K562 (cell line): ENCODE measurements around the gene PHACTR2. TPM values are rescaled to one million over a fixed set of nuclear protein-coding genes. Genes with fewer than 3 reads are reported as not detected.

Source experiments
- ATAC-seq: fragments of 200-7000 bp; cut with Tn5 transposase; 3 replicates; pipeline ENCODE4 v1.9.1; 2020; ENCODE audit warnings: moderate library complexity
- Bru-seq: library from RNA; stranded (reverse); fragments of 400-500 nt; gene quantifications from one replicate; lab custom pipeline; 2021; lab: Mats Ljungman, UMichigan
- BruChase-seq, 2 experiments: library from RNA; stranded (reverse); fragments of 400-500 nt; gene quantifications; one replicate each; lab custom pipeline; 2021; lab: Mats Ljungman, UMichigan
- BruUV-seq: library from RNA; stranded (reverse); fragments of 400-500 nt; replicated peaks from 2 replicates; lab custom pipeline; 2021; lab: Mats Ljungman, UMichigan
- CTCF ChIA-PET: fragments of 300-600 bp; formaldehyde crosslinking; extraction: SDS; loops from one replicate; lab custom pipeline; 2021; ENCODE audit warnings: low intra/inter-chr PET ratio; lab: Yijun Ruan, JAX
- POLR2A ChIA-PET: fragments of 300-600, 350-650 bp; sonication (Branson Sonifier 250); formaldehyde crosslinking; extraction: SDS; loops from one replicate; lab custom pipeline; 2021; ENCODE audit warnings: antibody characterized with exemption, inconsistent platforms; lab: Yijun Ruan, JAX
- DNase-seq, 4 experiments: peaks; one replicate each; pipeline versions ENCODE4 v3.0.0 to v3.0.0-alpha.2; 2011 to 2018; ENCODE audit warnings: low spot score in 3 of 4, mixed read lengths in 3 of 4; ENCODE audit errors: extremely low read depth in 1 of 4
- FAIRE-seq: peaks from 2 replicates; lab custom pipeline; 2011; peaks lifted over from hg19 to GRCh38; lab: Jason Lieb, UNC
- H2AFZ ChIP-seq: 2 replicates; pipeline ENCODE4 v1.6.0; 2011; ENCODE audit warnings: low read depth, low read length, control low read depth, inconsistent platforms
- H3K27ac ChIP-seq: fragments of 200-600 bp; 3 replicates; pipeline ENCODE4 v1.8.0; 2011; ENCODE audit warnings: low read depth, mild to moderate bottlenecking, control low read depth, inconsistent platforms, low read length, moderate library complexity, mixed read lengths; ENCODE audit errors: extremely low read depth
- H3K27me3 ChIP-seq, 2 experiments: fragments of 300-600 bp in 1 of 2; 2 replicates in 1 of 2; 3 replicates in 1 of 2; pipeline versions ENCODE4 v1.6.0 to v1.8.0; 2011; ENCODE audit warnings: inconsistent platforms in 2 of 2, low read length in 2 of 2, mild to moderate bottlenecking in 1 of 2, mixed read lengths in 1 of 2, moderate library complexity in 1 of 2; ENCODE audit not compliant: control insufficient read depth in 2 of 2, insufficient read depth in 2 of 2
- H3K36me3 ChIP-seq: fragments of 300-600 bp; 3 replicates; pipeline ENCODE4 v1.8.0; 2011; ENCODE audit warnings: mild to moderate bottlenecking, low read length, inconsistent platforms; ENCODE audit not compliant: control insufficient read depth, insufficient read depth
- H3K4me1 ChIP-seq, 2 experiments: fragments of 200-600 bp in 1 of 2; replicated peaks in 1 of 2; 2 replicates in 1 of 2; 3 replicates in 1 of 2; pipeline versions ENCODE4 v1.5.1 to v1.8.0; 2011; ENCODE audit warnings: inconsistent platforms in 2 of 2, low read length in 2 of 2, mild to moderate bottlenecking in 1 of 2, mixed read lengths in 1 of 2, moderate library complexity in 1 of 2; ENCODE audit not compliant: control insufficient read depth in 2 of 2, insufficient read depth in 2 of 2
- H3K4me2 ChIP-seq: 2 replicates; pipeline ENCODE4 v1.6.1; 2011; ENCODE audit warnings: low read length, control low read depth, inconsistent platforms, mixed read lengths; ENCODE audit not compliant: insufficient read depth
- H3K4me3 ChIP-seq: fragments of 200-600 bp; sonication (generic), shearing (Covaris generic); 2 replicates; pipeline ENCODE4 v1.5.1; 2016; ENCODE audit warnings: control low read depth, inconsistent platforms
- H3K79me2 ChIP-seq: fragments of 200-600 bp; 3 replicates; pipeline ENCODE4 v1.8.0; 2011; ENCODE audit warnings: low read length, inconsistent platforms; ENCODE audit not compliant: control insufficient read depth, insufficient read depth
- H3K9ac ChIP-seq, 2 experiments: 2 replicates each; pipeline versions ENCODE4 v1.6.0 to v1.6.1; 2011; ENCODE audit warnings: low read depth in 2 of 2, low read length in 2 of 2, control low read depth in 1 of 2, inconsistent platforms in 1 of 2, mild to moderate bottlenecking in 1 of 2, mixed read lengths in 1 of 2; ENCODE audit not compliant: insufficient read depth in 1 of 2
- H3K9me1 ChIP-seq: one replicate; pipeline ENCODE4 v1.6.0; 2011; ENCODE audit warnings: inconsistent platforms, mild to moderate bottlenecking, low read length, moderate library complexity; ENCODE audit not compliant: control insufficient read depth, insufficient read depth
- H3K9me3 ChIP-seq: replicated peaks from 2 replicates; pipeline ENCODE4 v1.5.1; 2011; ENCODE audit warnings: low read depth, low read length, inconsistent platforms; ENCODE audit not compliant: control insufficient read depth, insufficient read depth
- H4K20me1 ChIP-seq: replicated peaks from 2 replicates; pipeline ENCODE4 v1.6.1; 2011; ENCODE audit warnings: low read length, inconsistent platforms, mixed read lengths; ENCODE audit not compliant: control insufficient read depth, insufficient read depth
- HIVEP1 ChIP-seq: fragments of 250-450 bp; sonication (Bioruptor Pico); IDR thresholded peaks from 2 replicates; pipeline ENCODE4 v1.4.0; 2020; ENCODE audit warnings: mild to moderate bottlenecking
- NCOR1 ChIP-seq: fragments of 450-650 bp; IDR thresholded peaks from 2 replicates; pipeline ENCODE4 v1.6.1; 2016; ENCODE audit warnings: mild to moderate bottlenecking, moderate library complexity
- SNRNP70 ChIP-seq: fragments of 200-400 bp; formaldehyde crosslinking; optimal IDR thresholded peaks from 2 replicates; pipeline ENCODE3; 2017; ENCODE audit warnings: low read depth, low read length
- SRSF3 ChIP-seq: fragments of 200-400 bp; formaldehyde crosslinking; IDR thresholded peaks from 2 replicates; pipeline ENCODE4 v1.6.1; 2016; ENCODE audit warnings: mild to moderate bottlenecking, low read length, moderate library complexity; ENCODE audit not compliant: insufficient read depth
- TBL1XR1 ChIP-seq, 2 experiments: IDR thresholded peaks; 2 replicates each; pipeline ENCODE4 v1.6.1; 2012; ENCODE audit warnings: improper control_type of control experiment in 2 of 2, low read length in 2 of 2, mild to moderate bottlenecking in 1 of 2
- ZC3H8 ChIP-seq: fragments of 450-650 bp; IDR thresholded peaks from 2 replicates; pipeline ENCODE4 v1.6.1; 2017
- ZNF133 ChIP-seq: fragments of 250-450 bp; sonication (Bioruptor Pico); IDR thresholded peaks from 2 replicates; pipeline ENCODE4 v1.4.0; 2020; ENCODE audit warnings: mild to moderate bottlenecking
- ZNF830 ChIP-seq: fragments of 250-450 bp; sonication (Bioruptor Pico); IDR thresholded peaks from 2 replicates; pipeline ENCODE4 v1.5.0; 2021; ENCODE audit warnings: mild to moderate bottlenecking
- WGBS: fragments of 100-300 bp; shearing (Covaris generic); methylation state at CpG from one replicate; pipeline ENCODE4 v1.1.6; 2016; ENCODE audit warnings: low coverage, mixed read lengths; ENCODE audit not compliant: insufficient coverage; ENCODE audit errors: missing lambda C conversion rate; 5-methylcytosine and 5-hydroxymethylcytosine counted together
- in situ Hi-C: fragments of 300-500 bp; cut with MboI; formaldehyde crosslinking; loops from 4 replicates; pipeline ENCODE4 v1.15.0; 2018; ENCODE audit warnings: inconsistent platforms, mixed read lengths
- intact Hi-C: fragments of 100-400 bp; cut with micrococcal nuclease; formaldehyde crosslinking; loops from 2 replicates; pipeline ENCODE4 v1.14.2; 2022
- long read RNA-seq, 3 experiments: library from polyadenylated mRNA in 2 of 3; library from RNA in 1 of 3; unstranded in 2 of 3; stranded (forward) in 1 of 3; transcript quantifications; one replicate each; pipeline ENCODE4 v2.0.0, GENCODE V29; 2019 to 2022
- polyA minus RNA-seq, 3 experiments: library from RNA; depleted of rRNA, polyadenylated mRNA; stranded (reverse); fragments of >200 nt; gene quantifications; 2 replicates each; pipeline ENCODE4 v1.2.3, GENCODE V29; 2011
- polyA plus RNA-seq, 8 experiments: library from polyadenylated mRNA; depleted of rRNA in 4 of 8; stranded (reverse) in 5 of 8; unstranded in 3 of 8; fragments of >200 nt; fragmentation: Nextera tagmentation in 2 of 8; fragmentation: Illumina TruSeq in 1 of 8; extraction: Ambion mirVana in 2 of 8; extraction: Trizol in 1 of 8; gene quantifications; 2 replicates each; pipeline versions ENCODE4 v1.2.1 to v1.2.3, GENCODE V29; 2011 to 2014; ENCODE audit warnings: inconsistent platforms in 1 of 8, missing spikeins in 1 of 8
- total RNA-seq, 7 experiments: library from RNA; depleted of rRNA in 6 of 7; stranded (reverse); fragments of >200 nt in 6 of 7; fragmentation: Illumina TruSeq in 2 of 7; extraction: Trizol in 2 of 7; gene quantifications; 2 replicates each; pipeline versions ENCODE4 v1.2.1 to v1.2.3, GENCODE V29; 2011 to 2021; ENCODE audit warnings: low replicate concordance in 1 of 7
- TF ChIP-seq, protein P1 (sequence below): sonication (generic); formaldehyde crosslinking; IDR thresholded peaks from 2 replicates; pipeline ENCODE4 v1.8.0; 2022; ENCODE audit warnings: missing genetic modification reagents, mild to moderate bottlenecking, moderate library complexity, borderline replicate concordance
- TF ChIP-seq, protein P2 (sequence below): fragments of 250-450 bp; sonication (Bioruptor Pico); IDR thresholded peaks from 2 replicates; pipeline ENCODE4 v1.5.0; 2021
- TF ChIP-seq, protein P3 (sequence below): fragments of 250-450 bp; sonication (Bioruptor Pico); IDR thresholded peaks from 2 replicates; pipeline ENCODE4 v1.8.0; 2022; ENCODE audit warnings: inconsistent platforms

PHACTR2 gene
- total RNA-seq (2011; cell fraction: chromatin; rRNA removed; ENCODE audit: low replicate concordance), result 15.0 and 25.0 TPM in 2 replicates
- total RNA-seq (2011; cell fraction: nucleolus; rRNA removed), result 4.7 and 5.4 TPM in 2 replicates
- 9.0 and 17.7 TPM in 2 replicates for total RNA-seq (2011; cell fraction: nucleoplasm; rRNA removed)
- 29.4 and 38.1 TPM in 2 replicates for total RNA-seq (2014; rRNA removed)
- total RNA-seq (2014; rRNA removed; fragmentation: Illumina TruSeq; extraction: Trizol), result 46.5 and 55.7 TPM in 2 replicates
- 45.7 and 52.5 TPM in 2 replicates for total RNA-seq (2015; rRNA removed; fragmentation: Illumina TruSeq; extraction: Trizol)
- 36.2 and 44.2 TPM in 2 replicates for total RNA-seq (2021)
- polyA plus RNA-seq (2011; rRNA removed), result 13.0 and 16.1 TPM in 2 replicates
- polyA plus RNA-seq (2011; cell fraction: cytosol; rRNA removed), result 5.8 and 7.4 TPM in 2 replicates
- polyA plus RNA-seq (2011; cell fraction: nucleus; rRNA removed), result 6.8 and 8.9 TPM in 2 replicates
- polyA plus RNA-seq (2012), result 9.5 and 14.3 TPM in 2 replicates
- polyA plus RNA-seq (2014; fragmentation: Illumina TruSeq; extraction: Trizol), result 19.5 and 22.9 TPM in 2 replicates
- 10 to 100 TPM in 1 of 2 experiments, 1 to 10 TPM in 1; 5.3 to 13.9 TPM for polyA plus RNA-seq (2014; fragmentation: Nextera tagmentation; extraction: Ambion mirVana)
- polyA plus RNA-seq (2014; rRNA removed), result 13.2 and 15.1 TPM in 2 replicates
- 36.8 and 42.7 TPM in 2 replicates for polyA minus RNA-seq (2011; rRNA and poly(A)+ RNA removed)
- polyA minus RNA-seq (2011; cell fraction: cytosol; rRNA and poly(A)+ RNA removed), result 18.4 and 22.6 TPM in 2 replicates
- polyA minus RNA-seq (2011; cell fraction: nucleus; rRNA and poly(A)+ RNA removed), result 12.5 and 31.9 TPM in 2 replicates
- Bru-seq, nascent RNA, result percentile 66 among the genes with signal in this experiment
- percentile 62 among the genes with signal in this experiment for BruChase-seq, experiment 1, labeled RNA remaining after a 2-hour chase
- percentile 63 among the genes with signal in this experiment for BruChase-seq, experiment 2, labeled RNA remaining after a 6-hour chase
- long read RNA-seq, experiment 1, full-length matches to known transcripts, result 41 of 91 reads
- long read RNA-seq, experiment 1, partial matches to known transcripts, result 31 of 91 reads
- long read RNA-seq, experiment 1, other reads (novel, unspliced or antisense), result 19 of 91 reads
- long read RNA-seq, experiment 2, full-length matches to known transcripts, result 3 of 3 reads
- long read RNA-seq, experiment 2, partial matches to known transcripts, result 0 of 3 reads
- long read RNA-seq, experiment 2, other reads (novel, unspliced or antisense), result 0 of 3 reads
- long read RNA-seq, experiment 3, full-length matches to known transcripts, result 3 of 10 reads
- long read RNA-seq, experiment 3, partial matches to known transcripts, result 6 of 10 reads
- long read RNA-seq, experiment 3, other reads (novel, unspliced or antisense), result 1 of 10 reads

DNA sequence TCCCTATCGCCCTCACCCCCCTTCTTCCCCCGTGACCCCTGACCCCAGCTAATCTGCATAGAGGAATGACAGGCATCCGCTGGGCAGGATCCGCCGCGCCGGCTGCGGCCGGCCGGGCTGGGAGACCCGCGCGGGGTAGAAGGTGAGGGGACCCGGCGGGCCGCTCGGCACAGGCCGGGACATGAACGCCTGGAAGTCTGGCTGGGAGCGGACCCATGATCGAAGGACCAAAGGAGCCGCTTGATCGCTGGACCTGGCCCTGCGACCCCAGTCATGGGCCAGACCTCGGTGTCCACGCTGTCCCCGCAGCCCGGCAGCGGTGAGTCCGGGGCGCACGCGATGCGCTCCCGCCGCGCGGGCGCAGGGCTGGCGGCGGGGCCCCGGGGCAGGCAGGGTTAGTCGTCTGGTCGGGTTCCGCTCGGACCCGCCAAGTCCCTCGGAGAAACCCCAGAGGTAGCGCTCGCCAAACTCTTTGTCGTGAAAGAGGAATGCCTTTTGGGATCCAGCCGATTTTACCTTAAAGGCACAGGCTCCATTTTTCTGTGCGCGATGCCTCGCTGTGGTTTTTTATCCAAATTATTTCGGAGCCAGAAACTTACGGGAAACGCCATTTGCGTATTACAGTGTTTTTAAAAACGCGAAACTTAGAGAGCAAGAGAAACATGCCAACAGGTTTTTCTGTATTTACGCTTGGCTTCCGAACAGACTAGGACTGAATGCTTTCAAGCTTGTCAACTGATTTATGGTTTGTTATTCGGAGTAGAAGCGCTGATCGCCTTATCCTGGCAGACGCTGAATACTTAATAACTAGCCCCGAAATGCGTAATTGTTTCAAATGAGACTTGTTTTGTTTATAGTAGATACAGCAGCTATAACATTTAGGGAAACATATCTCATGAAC is at the start of gene PHACTR2:
TSS of gene PHACTR2 (plus strand) at position 75 of the 901 bp plus-strand sequence. CDS start at position 274, 199 bp downstream.
- ChIA-PET POLR2A (interaction anchor here (0.6 to 1.1 kb wide), 4 partner anchors 9 to 421 kb away, joined by 3 to 4 read pairs (median 3); partner anchors contain the start of gene LTV1), CTCF (no interaction called here)
- peaks cover 4% of the 10 kb centered on the region; the same call in 1 of the 2 replicates for H3K9me3 ChIP-seq
- peaks cover 5% of the 10 kb centered on the region in 2 experiments; a peak in 2 of 5 replicates for H3K4me1 ChIP-seq
- intact Hi-C loops (loop anchor here (2.0 to 5.0 kb wide), 3 partner anchors 129 to 165 kb away; partner anchors contain the start of gene LTV1), in situ Hi-C loops (no loop called here)
- H3K4me3 ChIP-seq, result peak within 1 kb of the TSS; percentile 76
- H3K9me1 ChIP-seq, result no peaks in the 10 kb centered on the region
- H3K4me2 ChIP-seq, result peak within 1 kb of the TSS; percentile 86
- H2AFZ ChIP-seq, result peak within 1 kb of the TSS; percentile 84
- H3K27ac ChIP-seq, result peak within 1 kb of the TSS; percentile 75
- peak; percentile 96 for ATAC-seq
- peak; percentile 74 to 92 (median 82) for DNase-seq
- H3K27me3 ChIP-seq, result no peaks in the 10 kb centered on the region
- no peaks in the 10 kb centered on the region for H4K20me1 ChIP-seq
- H3K36me3 ChIP-seq, result no peaks in the 10 kb centered on the region
- BruUV-seq, result TSS peak; percentile 44
- peaks cover 46% of the 10 kb centered on the region for H3K79me2 ChIP-seq
- peak within 1 kb of the TSS; percentile 73 to 98 for H3K9ac ChIP-seq
- FAIRE-seq, result peak; percentile 54
- WGBS, result under 1% methylated on average over 66 of the region's 69 CpGs
- TF ChIP-seq NCOR1 (no peak), TBL1XR1 (IDR thresholded peaks at IDR 0.05; ENCODE audit: low read length in 2 of 2) (peak in 1 of 2 experiments; percentile 60; a peak in 1 of 4 replicates), ZNF133 (no peak), SNRNP70 (no peak), ZNF830 (CRISPR knock-in tag) (no peak), ZC3H8 (no peak), HIVEP1 (no peak), SRSF3 (0 out of 2 replicates have a peak, but pooled peaks have one; percentile 46)
- TF ChIP-seq, protein P1, sequence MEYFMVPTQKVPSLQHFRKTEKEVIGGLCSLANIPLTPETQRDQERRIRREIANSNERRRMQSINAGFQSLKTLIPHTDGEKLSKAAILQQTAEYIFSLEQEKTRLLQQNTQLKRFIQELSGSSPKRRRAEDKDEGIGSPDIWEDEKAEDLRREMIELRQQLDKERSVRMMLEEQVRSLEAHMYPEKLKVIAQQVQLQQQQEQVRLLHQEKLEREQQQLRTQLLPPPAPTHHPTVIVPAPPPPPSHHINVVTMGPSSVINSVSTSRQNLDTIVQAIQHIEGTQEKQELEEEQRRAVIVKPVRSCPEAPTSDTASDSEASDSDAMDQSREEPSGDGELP (CRISPR knock-in tag), result peak; percentile 32; the same call in 1 of the 2 replicates
- TF ChIP-seq, protein P2, sequence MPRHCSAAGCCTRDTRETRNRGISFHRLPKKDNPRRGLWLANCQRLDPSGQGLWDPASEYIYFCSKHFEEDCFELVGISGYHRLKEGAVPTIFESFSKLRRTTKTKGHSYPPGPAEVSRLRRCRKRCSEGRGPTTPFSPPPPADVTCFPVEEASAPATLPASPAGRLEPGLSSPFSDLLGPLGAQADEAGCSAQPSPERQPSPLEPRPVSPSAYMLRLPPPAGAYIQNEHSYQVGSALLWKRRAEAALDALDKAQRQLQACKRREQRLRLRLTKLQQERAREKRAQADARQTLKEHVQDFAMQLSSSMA (CRISPR knock-in tag), result 0 out of 2 replicates have a peak, but pooled peaks have one; percentile 65
- TF ChIP-seq, protein P3, sequence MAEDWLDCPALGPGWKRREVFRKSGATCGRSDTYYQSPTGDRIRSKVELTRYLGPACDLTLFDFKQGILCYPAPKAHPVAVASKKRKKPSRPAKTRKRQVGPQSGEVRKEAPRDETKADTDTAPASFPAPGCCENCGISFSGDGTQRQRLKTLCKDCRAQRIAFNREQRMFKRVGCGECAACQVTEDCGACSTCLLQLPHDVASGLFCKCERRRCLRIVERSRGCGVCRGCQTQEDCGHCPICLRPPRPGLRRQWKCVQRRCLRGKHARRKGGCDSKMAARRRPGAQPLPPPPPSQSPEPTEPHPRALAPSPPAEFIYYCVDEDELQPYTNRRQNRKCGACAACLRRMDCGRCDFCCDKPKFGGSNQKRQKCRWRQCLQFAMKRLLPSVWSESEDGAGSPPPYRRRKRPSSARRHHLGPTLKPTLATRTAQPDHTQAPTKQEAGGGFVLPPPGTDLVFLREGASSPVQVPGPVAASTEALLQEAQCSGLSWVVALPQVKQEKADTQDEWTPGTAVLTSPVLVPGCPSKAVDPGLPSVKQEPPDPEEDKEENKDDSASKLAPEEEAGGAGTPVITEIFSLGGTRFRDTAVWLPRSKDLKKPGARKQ, result no peak
